Natural killer cell (primary cell): ENCODE results near the gene UBN1. TPM values are rescaled to one million over a fixed set of nuclear protein-coding genes. Genes with fewer than 3 reads are reported as not detected.
"Not testable (repeated sequence)": the region's sequence is repeated elsewhere in the genome, so short reads cannot be mapped to it uniquely, and the experiment has no call there.

Experiments used
- ATAC-seq, 3 donors: fragments of 150-1000 bp in 2 of 3; fragments of 200-7000 bp in 1 of 3; cut with Tn5 transposase; 1 replicate in 1 of 3; 2 replicates in 2 of 3; pipeline ENCODE4 v1.10.0; 2021; ENCODE audit warnings: mild to moderate bottlenecking in 2 of 3, moderate library complexity in 2 of 3
- DNase-seq, 2 donors: peaks; one replicate each; pipeline versions ENCODE4 v3.0.0 to v3.0.0-alpha.2; 2013 to 2021; ENCODE audit warnings: mixed read lengths in 1 of 2
- H3K27ac ChIP-seq: one replicate; pipeline ENCODE4 v1.5.1; 2013; ENCODE audit warnings: mild to moderate bottlenecking, low read length
- H3K27me3 ChIP-seq: one replicate; pipeline ENCODE4 v1.6.1; 2013; ENCODE audit warnings: low read length; ENCODE audit not compliant: control insufficient read depth, insufficient read depth
- H3K36me3 ChIP-seq: one replicate; pipeline ENCODE4 v1.6.1; 2013; ENCODE audit warnings: low read length; ENCODE audit not compliant: control insufficient read depth, insufficient read depth
- H3K4me1 ChIP-seq: one replicate; pipeline ENCODE4 v1.6.1; 2013; ENCODE audit warnings: low read length; ENCODE audit not compliant: control insufficient read depth, insufficient read depth
- H3K4me3 ChIP-seq: one replicate; pipeline ENCODE4 v1.5.1; 2013; ENCODE audit warnings: low read length
- H3K9me3 ChIP-seq: one replicate; pipeline ENCODE4 v1.6.1; 2013; ENCODE audit warnings: low read length; ENCODE audit not compliant: control insufficient read depth, insufficient read depth
- H3K27ac Mint-ChIP-seq, 2 donors: one replicate each; pipeline ENCODE4 v1.8.0; 2022; ENCODE audit warnings: mild to moderate bottlenecking in 2 of 2, mixed read lengths in 2 of 2, moderate library complexity in 1 of 2
- H3K27me3 Mint-ChIP-seq, 2 donors: one replicate each; pipeline ENCODE4 v1.8.0; 2022; ENCODE audit warnings: low read depth in 2 of 2, mixed read lengths in 2 of 2
- H3K36me3 Mint-ChIP-seq: one replicate; pipeline ENCODE4 v1.8.0; 2022; ENCODE audit warnings: mixed read lengths
- H3K4me1 Mint-ChIP-seq, 2 donors: one replicate each; pipeline ENCODE4 v1.8.0; 2022; ENCODE audit warnings: mixed read lengths in 2 of 2
- H3K4me3 Mint-ChIP-seq: one replicate; pipeline ENCODE4 v1.8.0; 2022; ENCODE audit warnings: mild to moderate bottlenecking, moderate library complexity, mixed read lengths
- H3K9me3 Mint-ChIP-seq, 2 donors: one replicate each; pipeline ENCODE4 v1.8.0; 2022; ENCODE audit warnings: mixed read lengths in 2 of 2
- CTCF ChIP-seq: fragments of 200-600 bp; IDR thresholded peaks from one replicate; pipeline ENCODE4 v1.8.0; 2022; ENCODE audit warnings: antibody characterized with exemption
- WGBS: methylation state at CpG from one replicate; pipeline ENCODE4 v1.1.7; 2013; ENCODE audit warnings: missing lambda C conversion rate; ENCODE audit not compliant: insufficient coverage; 5-methylcytosine and 5-hydroxymethylcytosine counted together
- intact Hi-C: fragments of 100-400 bp; cut with micrococcal nuclease; formaldehyde crosslinking; loops from one replicate; pipeline ENCODE4 v1.14.2; 2022
- total RNA-seq, 4 donors: library from RNA; stranded (reverse); fragments of 120-200 nt in 1 of 4; gene quantifications; one replicate each; pipeline versions ENCODE4 v1.2.3 to v1.2.4, GENCODE V29; 2013 to 2022

UBN1 gene
- total RNA-seq, 3 donors from 2014 or later (not counting 1 experiment from before 2014, with no cell fraction given) = 70.5 to 81.6 (median 79.9) TPM

- Mint-ChIP-seq H3K27me3 (peaks cover 0 to 9% of the 10 kb centered on the region in 2 donors), H3K4me1 (no peaks in the 10 kb centered on the region), H3K27ac (no peak overlapping the region), H3K36me3 (peaks cover 7% of the 10 kb centered on the region), H3K4me3 (no peak overlapping the region), H3K9me3 (peaks cover 0 to 6% of the 10 kb centered on the region in 2 donors)
- ATAC-seq (no peak), DNase-seq (no peak)
- H3K4me3 ChIP-seq = no peak overlapping the region
- no peak overlapping the region for H3K27ac ChIP-seq
- no peaks in the 10 kb centered on the region for H3K4me1 ChIP-seq
- intact Hi-C loops = no loop called here
- 50% methylated on average over 2 of the region's 2 CpGs for WGBS
- no peak for TF ChIP-seq CTCF
- H3K36me3 ChIP-seq = no peaks in the 10 kb centered on the region
- no peaks in the 10 kb centered on the region for H3K27me3 ChIP-seq
- peaks cover 8% of the 10 kb centered on the region for H3K9me3 ChIP-seq
Measured at GRCh38 chr16:4927661-4928060, 80.4 kb downstream of the UBN1 start.

GRCh38 chr16:4928227-4928626, 80.9 kb downstream of the UBN1 start:
- no peak overlapping the region for H3K27ac ChIP-seq
- no peaks in the 10 kb centered on the region for H3K36me3 ChIP-seq
- H3K9me3 Mint-ChIP-seq = peaks cover 0 to 6% of the 10 kb centered on the region in 2 donors
- H3K4me3 ChIP-seq = no peak overlapping the region
- peaks cover 0 to 9% of the 10 kb centered on the region in 2 donors for H3K27me3 Mint-ChIP-seq
- DNase-seq = no peak
- H3K27me3 ChIP-seq = no peaks in the 10 kb centered on the region
- no peaks in the 10 kb centered on the region for H3K4me1 Mint-ChIP-seq
- peaks cover 8% of the 10 kb centered on the region for H3K9me3 ChIP-seq
- 90% methylated on average over 6 of the region's 6 CpGs for WGBS
- no peak overlapping the region for H3K4me3 Mint-ChIP-seq
- no peak overlapping the region for H3K27ac Mint-ChIP-seq
- H3K36me3 Mint-ChIP-seq = peaks cover 7% of the 10 kb centered on the region
- intact Hi-C loops = no loop called here
- ATAC-seq = no peak
- no peak for TF ChIP-seq CTCF
- H3K4me1 ChIP-seq = no peaks in the 10 kb centered on the region

DNA sequence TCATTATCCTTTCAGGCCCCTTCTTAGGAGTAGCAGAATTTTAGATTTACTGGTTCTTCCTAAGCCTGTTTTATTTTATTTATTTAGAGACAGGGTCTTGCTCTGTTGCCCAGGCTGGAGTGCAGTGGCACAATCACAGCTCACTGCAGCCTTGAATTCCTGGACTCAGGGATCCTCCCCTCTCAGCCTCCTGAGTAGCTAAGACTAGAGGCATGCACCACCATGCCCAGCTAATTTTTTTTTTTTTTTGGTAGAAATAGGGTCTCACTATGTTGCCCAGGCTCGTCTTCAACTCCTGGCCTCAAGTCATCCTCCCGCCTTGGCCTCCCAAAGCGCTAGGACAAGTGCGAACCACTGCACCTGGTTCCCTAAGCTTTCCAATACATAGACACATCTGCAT, 82.3 kb downstream of the UBN1 start:
- H3K4me3 ChIP-seq, H3K27me3 ChIP-seq, intact Hi-C loops, ATAC-seq, H3K9me3 Mint-ChIP-seq, H3K4me1 ChIP-seq, H3K4me3 Mint-ChIP-seq, H3K27me3 Mint-ChIP-seq, H3K4me1 Mint-ChIP-seq, H3K36me3 ChIP-seq, H3K36me3 Mint-ChIP-seq, H3K27ac Mint-ChIP-seq, DNase-seq, H3K27ac ChIP-seq, H3K9me3 ChIP-seq: not testable (repeated sequence)
- 33% methylated on average over 1 of the region's 4 CpGs for WGBS

DNA sequence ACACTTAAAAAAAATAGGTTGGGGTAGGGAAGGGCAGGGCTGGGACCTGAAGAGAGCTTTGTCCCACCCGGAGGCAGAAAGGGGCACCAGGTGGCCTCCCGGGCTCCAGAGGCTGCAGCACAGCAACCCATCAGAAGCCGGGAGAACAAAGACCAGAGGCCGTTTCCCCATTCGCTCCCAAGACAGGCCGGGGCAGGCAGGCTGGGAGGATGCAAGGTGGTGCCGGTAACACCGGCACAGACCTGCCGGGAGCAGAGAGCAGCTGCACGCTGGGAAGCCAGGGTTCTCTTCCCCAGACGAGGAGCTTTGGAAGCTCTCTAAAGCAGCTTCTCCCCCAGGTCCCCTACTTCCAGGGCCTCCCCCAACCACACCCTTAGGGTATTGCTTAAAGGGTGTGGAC, 84.1 kb downstream of the UBN1 start:
- no peak for DNase-seq
- intact Hi-C loops = no loop called here

More for the DNA sequence above, 84.1 kb downstream of the UBN1 start:
- Histone ChIP-seq H3K27me3 (peaks cover 3% of the 10 kb centered on the region), H3K4me3 (no peak overlapping the region), H3K4me1 (peaks cover 5% of the 10 kb centered on the region), H3K36me3 (no peaks in the 10 kb centered on the region), H3K27ac (no peak overlapping the region), H3K9me3 (peaks cover 4% of the 10 kb centered on the region)
- H3K4me3 Mint-ChIP-seq = no peak overlapping the region
- no peaks in the 10 kb centered on the region for H3K4me1 Mint-ChIP-seq
- peaks cover 7% of the 10 kb centered on the region for H3K36me3 Mint-ChIP-seq
- no peak overlapping the region for H3K27ac Mint-ChIP-seq
- peaks cover 8 to 20% of the 10 kb centered on the region in 2 donors for H3K27me3 Mint-ChIP-seq
- ATAC-seq = no peak
- peaks cover 0 to 6% of the 10 kb centered on the region in 2 donors for H3K9me3 Mint-ChIP-seq
- no peak for TF ChIP-seq CTCF
- WGBS = 91% methylated on average over 10 of the region's 11 CpGs

Other genes starting within 250 kb of the UBN1 start
- 10 to 100 TPM; 40.8 to 54.4 (median 53.6) TPM for gene UBALD1, start 232.6 kb upstream of the UBN1 start, total RNA-seq
- gene MGRN1, start 222.7 kb upstream of the UBN1 start, total RNA-seq = 100 to 1,000 TPM; 102 to 106 (median 105) TPM
- gene NUDT16L1, start 153.9 kb upstream of the UBN1 start, total RNA-seq = 10 to 100 TPM; 30.8 to 39.1 (median 35.0) TPM
- 10 to 100 TPM; 19.7 to 20.8 (median 20.5) TPM for gene ANKS3, start 113.2 kb upstream of the UBN1 start, total RNA-seq
- gene DNAAF8, start 112.9 kb upstream of the UBN1 start, total RNA-seq = under 1 TPM in 1 of 3 donors, not detected in 2; 0.54 TPM
- gene ZNF500, start 80.3 kb upstream of the UBN1 start, total RNA-seq = 10 to 100 TPM; 11.4 to 20.3 (median 13.0) TPM
- gene SEPTIN12, start 59.1 kb upstream of the UBN1 start, total RNA-seq = under 1 TPM in 1 of 3 donors, not detected in 2; 0.59 TPM
- gene SMIM22, start 52.1 kb upstream of the UBN1 start, total RNA-seq = not detected
- gene ROGDI, start 44.8 kb upstream of the UBN1 start, total RNA-seq = 10 to 100 TPM in 1 of 3 donors, 1 to 10 TPM in 2; 6.6 to 15.5 (median 7.5) TPM
- 100 to 1,000 TPM; 112 to 129 (median 125) TPM for gene GLYR1, start 193 bp upstream of the UBN1 start, total RNA-seq
- gene PPL, start 89.7 kb downstream of the UBN1 start, total RNA-seq = not detected
- gene SEC14L5, start 110.8 kb downstream of the UBN1 start, total RNA-seq = 1 to 10 TPM in 1 of 3 donors, under 1 TPM in 2; 0.27 to 1.1 (median 0.93) TPM
- gene NAGPA, start 186.5 kb downstream of the UBN1 start, total RNA-seq = 10 to 100 TPM; 14.7 to 27.8 (median 23.0) TPM
- not detected for gene C16orf89, start 218.5 kb downstream of the UBN1 start, total RNA-seq
- 10 to 100 TPM; 13.4 to 20.0 (median 17.4) TPM for gene ALG1, start 224.4 kb downstream of the UBN1 start, total RNA-seq